ENCODE results near the gene NTN1.

GRCh38 chr17:9208381-9209105, 187.2 kb downstream of the NTN1 start:
- TF ChIP-seq POLR2AphosphoS5 (IDR thresholded peaks at IDR 0.05; ENCODE audit: low read depth, low read length) (no peak), CTCF (IDR thresholded peaks at IDR 0.05) (no peak)
